ENCODE data around the gene SEC14L1. TPM values are rescaled to one million over a fixed set of nuclear protein-coding genes. Genes with fewer than 3 reads are reported as not detected.

Gene SEC14L1
- total RNA-seq, 1 donor from 2014 or later = 112 TPM

- DNase-seq (ENCODE audit: low read depth) = no peak
Observed at GRCh38 chr17:77116371-77116860, 24.4 kb upstream of the SEC14L1 start.

GRCh38 chr17:77117415-77117814 lies 23.4 kb upstream of the SEC14L1 start:
- DNase-seq (ENCODE audit: low read depth) = peak; percentile 59

DNA sequence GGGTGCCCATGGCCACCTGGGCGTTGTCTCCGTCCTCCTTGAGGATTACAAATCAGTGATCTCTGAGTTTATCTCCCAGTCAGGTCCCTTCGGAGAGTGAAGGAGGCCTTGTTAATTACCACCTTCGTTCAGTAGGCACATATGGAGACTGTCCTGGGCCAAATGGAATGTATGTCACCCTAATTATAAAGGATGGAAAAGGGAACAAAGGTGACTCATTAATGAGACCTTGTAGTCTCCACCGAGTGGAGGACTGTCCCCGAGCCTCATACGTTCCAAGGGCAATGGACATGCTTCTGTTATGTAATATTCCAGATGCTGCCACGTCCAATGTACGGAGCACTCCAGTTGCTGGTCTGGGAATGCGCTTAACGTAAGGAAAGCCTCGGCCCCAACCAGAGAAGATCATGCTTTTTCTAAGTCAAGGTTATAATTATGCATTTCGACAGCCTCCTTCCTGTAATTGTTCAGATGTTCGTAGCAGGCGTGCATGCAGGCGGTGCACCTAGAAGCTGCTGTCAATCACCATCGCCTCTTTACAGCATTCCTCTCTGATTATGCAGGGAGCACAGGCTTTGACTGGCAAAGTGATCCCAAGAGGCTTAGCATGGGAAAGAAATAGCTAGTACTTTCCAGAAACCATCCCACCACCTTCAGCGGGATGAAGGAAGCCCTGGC lies 22.4 kb upstream of the SEC14L1 start:
- no peak for DNase-seq (ENCODE audit: low read depth)

DNA sequence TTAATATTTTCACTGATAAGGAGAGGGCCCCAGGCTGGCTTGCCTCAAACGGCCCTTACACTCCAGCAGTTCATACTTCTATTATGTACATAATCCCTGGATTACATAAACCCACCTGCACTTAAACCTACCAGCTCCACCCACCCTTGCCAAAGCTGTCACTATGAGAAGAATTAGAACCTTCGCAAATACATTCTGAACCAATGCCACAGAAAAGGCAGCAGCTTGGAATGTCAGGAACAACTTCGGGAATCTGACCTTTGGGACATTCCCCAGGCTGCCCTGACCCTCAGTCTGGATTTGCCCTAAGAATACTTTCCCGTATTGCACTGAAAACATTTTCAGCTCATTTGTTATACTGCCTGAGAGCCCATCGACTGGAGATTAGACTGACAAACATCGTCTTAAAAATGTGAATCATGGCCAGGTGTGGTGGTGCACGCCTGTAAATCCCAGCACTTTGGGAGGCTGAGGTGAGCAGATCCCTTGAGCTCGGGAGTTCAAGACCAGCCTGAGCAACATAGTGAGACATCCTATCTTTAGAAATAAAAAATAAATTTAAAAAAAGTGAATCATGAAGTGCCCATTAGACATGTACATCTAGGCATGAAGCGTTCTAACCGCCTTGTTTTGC lies 21.0 kb upstream of the SEC14L1 start:
- no peak for DNase-seq (ENCODE audit: low read depth)

DNA sequence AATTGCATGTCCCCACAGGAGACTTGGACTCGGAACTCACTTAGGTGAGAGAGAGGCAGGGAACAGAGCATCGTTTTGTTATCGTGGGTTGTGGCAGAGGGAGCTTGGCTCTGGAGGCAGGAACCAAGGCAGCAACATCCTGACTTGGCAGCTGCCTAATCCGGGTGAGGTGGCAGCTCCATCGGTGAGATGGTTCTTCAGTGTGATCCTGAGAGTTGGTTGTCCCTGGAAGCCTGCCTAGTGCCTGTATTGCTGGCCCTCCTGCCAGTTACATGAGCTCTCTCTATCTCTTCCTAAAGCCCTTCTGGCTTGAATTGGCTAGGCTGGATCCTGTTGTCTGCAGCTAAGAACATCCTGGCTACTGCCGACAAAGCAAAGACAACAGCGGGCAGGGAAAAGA lies 19.9 kb upstream of the SEC14L1 start:
- no peak for DNase-seq (ENCODE audit: low read depth)

- peak; percentile 96 for DNase-seq (ENCODE audit: low read depth)
Observed at GRCh38 chr17:77124192-77124889, 16.4 kb upstream of the SEC14L1 start.

GRCh38 chr17:77125432-77125901 lies 15.3 kb upstream of the SEC14L1 start:
- DNase-seq (ENCODE audit: low read depth) = peak; percentile 98

GRCh38 chr17:77126519-77126918 lies 14.2 kb upstream of the SEC14L1 start:
- no peak for DNase-seq (ENCODE audit: low read depth)

GRCh38 chr17:77127735-77128361 lies 12.9 kb upstream of the SEC14L1 start:
- DNase-seq (ENCODE audit: low read depth) = peak; percentile 94

DNA sequence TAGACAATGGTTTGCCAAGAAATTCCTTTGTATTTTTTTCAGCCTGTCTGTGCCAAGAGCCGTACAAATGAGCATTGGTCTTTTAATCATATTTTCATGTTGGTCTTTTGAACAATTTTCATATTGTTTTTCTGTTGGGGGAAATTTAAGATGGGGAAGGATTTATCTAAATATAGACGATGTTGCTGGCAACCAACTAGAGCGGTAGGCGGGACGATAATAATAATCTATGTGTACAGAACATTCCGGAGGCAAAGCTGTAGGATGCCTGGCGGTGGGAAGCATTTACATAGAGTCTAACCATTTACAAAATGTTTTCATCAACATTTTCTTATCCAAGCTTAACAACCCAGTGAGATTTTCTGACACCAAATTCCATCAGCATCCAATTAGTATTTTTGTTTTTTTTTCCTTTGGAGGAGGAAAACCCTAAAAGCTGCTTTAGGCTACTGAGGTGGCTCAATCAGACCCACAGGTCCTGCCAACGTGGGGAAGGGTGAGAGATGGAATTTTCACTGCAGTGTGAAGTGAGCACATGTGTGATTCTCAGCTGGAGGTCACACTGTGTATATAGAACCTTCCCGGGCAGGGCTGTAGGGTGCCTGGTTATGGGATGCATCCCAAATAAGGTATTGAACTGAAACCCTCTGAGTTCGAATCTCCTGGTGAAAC lies 11.7 kb upstream of the SEC14L1 start:
- peak; percentile 79 for DNase-seq (ENCODE audit: low read depth)

DNA sequence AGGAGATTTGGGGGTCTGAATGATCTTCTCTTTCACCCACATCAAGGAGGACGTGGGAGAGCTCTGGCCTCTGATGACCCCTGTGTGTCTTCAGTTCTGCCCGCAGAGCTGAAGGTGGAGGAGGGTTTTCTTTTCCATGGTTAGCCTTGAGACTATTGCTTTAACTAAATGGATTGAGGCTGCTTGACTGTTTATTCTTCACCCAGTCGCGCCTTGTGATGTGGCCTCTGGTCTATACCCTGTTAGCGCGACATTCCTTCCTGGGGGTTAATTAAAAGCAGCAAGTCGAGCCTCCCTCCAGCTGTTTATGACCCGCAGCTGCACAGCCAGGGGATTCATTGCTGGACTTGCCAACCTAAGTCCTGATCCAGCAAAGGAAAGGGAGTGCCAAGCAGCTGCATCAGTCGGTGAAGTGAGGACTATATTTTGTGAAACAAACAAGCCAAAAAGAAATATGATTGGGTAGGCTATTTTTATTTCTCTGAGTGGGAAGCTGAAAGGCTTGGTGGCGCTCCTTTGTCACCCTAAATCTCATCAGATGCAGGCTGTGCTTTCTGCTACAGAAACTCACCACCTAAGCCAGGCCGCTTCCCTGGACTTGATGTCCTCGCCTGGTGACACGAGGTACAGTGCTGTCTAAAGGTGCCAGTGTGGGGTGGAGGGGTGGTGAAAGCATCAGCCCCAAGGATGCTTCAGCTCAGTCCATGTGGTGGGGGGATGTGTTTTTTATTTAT lies 11.0 kb upstream of the SEC14L1 start:
- no peak for DNase-seq (ENCODE audit: low read depth)

- DNase-seq (ENCODE audit: low read depth) = no peak
Observed at GRCh38 chr17:77130525-77130924, 10.2 kb upstream of the SEC14L1 start.

DNA sequence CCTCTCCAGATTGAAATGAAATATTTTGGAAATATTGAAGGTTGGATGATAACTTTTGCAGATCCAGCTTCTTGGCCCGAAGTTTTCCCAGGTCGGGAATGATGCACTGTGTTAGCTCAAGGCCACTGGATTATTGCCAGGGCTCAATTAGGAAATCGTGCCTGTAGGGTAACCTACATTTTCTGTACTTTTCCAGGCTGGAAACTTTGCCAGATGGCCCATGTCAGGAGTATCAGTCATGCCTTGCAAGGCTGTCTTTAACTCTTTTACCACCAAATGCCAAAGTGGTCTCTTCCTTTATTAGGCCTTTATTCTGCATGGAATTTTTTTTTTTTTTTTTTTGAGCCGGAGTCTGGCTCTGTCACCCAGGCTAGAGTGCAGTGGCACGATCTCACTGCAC lies 8.9 kb upstream of the SEC14L1 start:
- DNase-seq (ENCODE audit: low read depth) = peak; percentile 58

- DNase-seq (ENCODE audit: low read depth) = no peak
Observed at GRCh38 chr17:77132411-77133086, 8.2 kb upstream of the SEC14L1 start.

DNA sequence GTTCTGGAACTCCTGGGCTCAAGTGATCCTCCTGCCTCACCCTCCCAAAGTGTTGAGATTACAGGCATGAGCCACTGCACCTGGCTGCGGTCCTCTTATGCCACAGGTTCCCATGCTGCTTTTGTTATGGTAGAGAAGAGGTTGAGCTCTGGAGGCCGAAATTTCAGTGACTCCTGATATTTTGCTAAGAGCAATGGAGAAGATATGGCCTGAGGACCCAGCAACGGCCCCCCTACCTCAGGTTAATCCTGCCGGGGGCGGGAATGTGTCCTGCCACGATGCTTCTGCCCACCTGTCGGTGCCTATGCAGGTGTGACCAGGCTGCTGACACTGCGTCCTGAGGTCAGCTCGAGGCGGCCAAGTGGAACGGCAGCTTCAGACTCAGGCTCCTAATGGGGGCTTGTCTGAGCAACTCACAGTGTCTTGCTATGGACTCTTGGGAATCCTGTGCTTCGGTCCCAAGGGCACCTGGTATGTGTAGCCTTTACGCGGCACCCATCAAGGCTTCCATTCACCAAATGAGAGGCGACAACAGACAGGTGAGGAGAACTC lies 7.6 kb upstream of the SEC14L1 start:
- DNase-seq (ENCODE audit: low read depth) = no peak

- no peak for DNase-seq (ENCODE audit: low read depth)
Observed at GRCh38 chr17:77136420-77136767, 4.4 kb upstream of the SEC14L1 start.

DNA sequence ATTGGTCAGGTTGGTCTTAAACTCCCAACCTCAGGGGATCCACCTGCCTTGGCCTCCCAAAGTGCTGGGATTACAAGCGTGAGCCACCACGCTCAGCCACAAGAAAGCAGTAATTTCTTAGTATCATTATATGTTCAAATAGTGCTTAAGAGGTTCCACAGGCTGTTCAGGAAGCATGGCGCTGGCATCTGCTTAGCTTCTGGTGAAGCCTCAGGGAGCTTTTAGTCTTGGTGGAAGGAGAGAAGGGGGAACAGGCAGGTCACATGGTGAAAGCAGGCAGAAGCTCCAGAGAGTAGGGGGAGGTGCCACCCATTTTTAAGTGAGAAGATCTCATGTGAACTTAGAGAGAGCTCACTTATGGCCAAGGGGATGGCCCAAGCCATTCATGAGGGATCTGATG lies 3.7 kb upstream of the SEC14L1 start:
- no peak for DNase-seq (ENCODE audit: low read depth)

- peak; percentile 41 for DNase-seq (ENCODE audit: low read depth)
Observed at GRCh38 chr17:77137886-77138285, 2.9 kb upstream of the SEC14L1 start.

DNA sequence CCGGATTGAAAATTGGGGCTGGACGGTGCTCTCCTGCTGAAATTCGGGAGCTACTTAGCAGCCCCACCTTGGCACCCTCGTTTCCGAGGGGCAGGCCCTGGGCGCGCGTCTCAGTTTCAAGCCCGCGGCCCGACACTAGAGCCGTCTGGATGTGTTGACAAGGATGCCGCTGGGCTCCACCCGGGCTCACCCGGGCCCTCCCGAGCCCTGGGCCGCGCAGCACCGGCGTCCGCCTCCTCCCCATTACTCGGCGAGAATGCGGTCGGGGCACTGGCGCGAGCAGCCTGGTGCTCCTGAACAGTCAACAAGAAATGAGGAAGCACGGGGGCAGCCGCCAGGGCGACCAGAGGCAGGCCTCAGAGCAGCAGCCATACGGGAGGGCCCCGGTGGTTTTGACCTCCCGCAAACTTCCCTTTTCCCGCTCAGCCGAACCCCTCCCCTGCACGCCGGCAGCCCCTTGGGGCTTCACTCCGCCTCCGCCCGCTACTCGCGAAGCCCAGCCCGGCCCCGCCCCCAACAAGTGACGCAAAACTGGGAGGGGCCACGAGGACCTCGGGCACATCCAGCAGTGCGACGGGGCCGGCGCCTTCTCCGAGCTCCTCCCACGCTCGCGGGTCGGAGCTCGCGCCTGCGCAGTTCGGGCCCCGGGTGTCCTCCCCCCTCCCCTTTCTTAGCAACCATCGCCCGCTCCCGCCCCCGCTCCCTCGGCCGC lies 447 bp upstream of the SEC14L1 start:
- peak; percentile 86 for DNase-seq (ENCODE audit: low read depth)

Measured in renal cortical epithelial cell (primary cell).